ENCODE data around the gene KCNH2.

The KCNH2 gene

DNA sequence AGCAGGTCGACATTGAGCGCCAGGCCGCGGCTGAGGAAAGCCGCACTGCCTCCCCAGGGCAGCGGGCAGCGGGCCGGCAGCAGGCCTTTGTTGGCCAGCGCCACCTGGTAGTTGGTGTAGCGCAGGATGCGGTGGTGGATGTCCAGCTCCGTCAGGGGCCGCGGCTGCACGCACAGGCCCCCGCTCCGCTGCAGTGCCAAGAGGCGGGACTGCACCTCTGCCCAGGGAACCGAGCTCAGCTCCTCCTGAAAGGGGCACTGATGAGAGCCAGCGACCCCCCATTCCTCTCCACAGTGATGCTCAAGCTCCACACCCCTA is 41.0 kb upstream of the KCNH2 start:
- Histone ChIP-seq H3K9me3 (ENCODE audit: control insufficient read depth, insufficient read depth, low read depth, low read length) (no peaks in the 10 kb centered on the region), H3K27ac (ENCODE audit: extremely low read depth, low read depth, low read length) (no peak overlapping the region), H3K36me3 (ENCODE audit: control insufficient read depth in 2 of 2, insufficient read depth in 1 of 2, low read length in 2 of 2) (no peaks in the 10 kb centered on the region), H3K4me1 (ENCODE audit: control insufficient read depth, insufficient read depth, low read length) (no peaks in the 10 kb centered on the region), H3K4me3 (ENCODE audit: low read depth, low read length) (no peak overlapping the region)
- ChIA-PET CTCF (interaction anchor here (0.6 to 3.1 kb wide), 32 partner anchors 7 to 647 kb away, joined by 3 to 29 read pairs (median 4); partner anchors contain the start of gene ABCB8), POLR2A (interaction anchor here (0.5 to 1.7 kb wide), 3 partner anchors 9 to 94 kb away, joined by 3 to 8 read pairs (median 4); partner anchors contain the start of gene ABCB8)
- TF ChIP-seq, protein P1, sequence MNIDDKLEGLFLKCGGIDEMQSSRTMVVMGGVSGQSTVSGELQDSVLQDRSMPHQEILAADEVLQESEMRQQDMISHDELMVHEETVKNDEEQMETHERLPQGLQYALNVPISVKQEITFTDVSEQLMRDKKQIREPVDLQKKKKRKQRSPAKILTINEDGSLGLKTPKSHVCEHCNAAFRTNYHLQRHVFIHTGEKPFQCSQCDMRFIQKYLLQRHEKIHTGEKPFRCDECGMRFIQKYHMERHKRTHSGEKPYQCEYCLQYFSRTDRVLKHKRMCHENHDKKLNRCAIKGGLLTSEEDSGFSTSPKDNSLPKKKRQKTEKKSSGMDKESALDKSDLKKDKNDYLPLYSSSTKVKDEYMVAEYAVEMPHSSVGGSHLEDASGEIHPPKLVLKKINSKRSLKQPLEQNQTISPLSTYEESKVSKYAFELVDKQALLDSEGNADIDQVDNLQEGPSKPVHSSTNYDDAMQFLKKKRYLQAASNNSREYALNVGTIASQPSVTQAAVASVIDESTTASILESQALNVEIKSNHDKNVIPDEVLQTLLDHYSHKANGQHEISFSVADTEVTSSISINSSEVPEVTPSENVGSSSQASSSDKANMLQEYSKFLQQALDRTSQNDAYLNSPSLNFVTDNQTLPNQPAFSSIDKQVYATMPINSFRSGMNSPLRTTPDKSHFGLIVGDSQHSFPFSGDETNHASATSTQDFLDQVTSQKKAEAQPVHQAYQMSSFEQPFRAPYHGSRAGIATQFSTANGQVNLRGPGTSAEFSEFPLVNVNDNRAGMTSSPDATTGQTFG (tag by site-specific recombination; IDR thresholded peaks at IDR 0.05; ENCODE audit: borderline replicate concordance), result no peak

DNA sequence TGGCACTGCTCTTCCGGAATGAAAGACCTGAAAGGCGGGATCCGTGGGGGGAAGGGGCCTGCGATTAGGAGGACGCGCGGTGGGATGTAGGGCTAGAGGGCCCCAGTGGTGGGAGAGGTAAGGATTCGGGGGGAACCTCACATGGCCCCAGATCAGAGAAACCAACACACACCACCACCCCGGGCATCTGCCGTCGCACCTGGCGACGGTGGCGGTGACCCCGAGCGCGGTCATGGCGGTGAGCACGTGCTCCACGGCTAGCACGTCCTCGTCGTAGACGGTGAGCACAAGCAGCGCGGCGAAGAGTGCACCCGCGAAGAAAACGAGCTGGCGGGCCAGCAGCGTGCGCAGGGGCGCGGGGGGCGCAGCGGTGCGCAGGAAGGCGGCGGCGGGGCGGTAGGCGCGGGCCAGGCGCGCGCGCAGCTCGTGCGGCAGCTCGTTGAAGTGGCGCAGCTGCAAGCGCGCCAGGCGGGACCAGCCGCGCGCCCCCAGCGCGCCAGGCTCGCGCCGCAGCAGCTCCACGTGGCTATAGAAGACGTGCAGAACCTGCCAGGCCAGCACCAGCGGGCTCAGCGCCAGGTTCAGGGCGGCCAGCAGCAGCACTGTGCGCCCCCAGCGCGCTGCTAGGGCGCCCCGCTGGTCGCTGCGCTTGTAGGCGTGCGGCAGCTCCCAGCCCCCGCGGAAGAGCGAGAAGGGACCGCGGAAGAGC is 40.5 kb upstream of the KCNH2 start:
- no peak overlapping the region for H3K4me3 ChIP-seq (ENCODE audit: low read depth, low read length)
- POLR2A ChIA-PET, result interaction anchor here (1.3 to 1.7 kb wide), 2 partner anchors 10 to 95 kb away, joined by 3 to 8 read pairs; partner anchors contain the start of gene ABCB8
- no peaks in the 10 kb centered on the region for H3K4me1 ChIP-seq (ENCODE audit: control insufficient read depth, insufficient read depth, low read length)
- TF ChIP-seq ZNF571 (tag by site-specific recombination; IDR thresholded peaks at IDR 0.05) (no peak), MZF1 (tag by site-specific recombination; IDR thresholded peaks at IDR 0.05; ENCODE audit: borderline replicate concordance) (no peak)
- TF ChIP-seq, protein P2, sequence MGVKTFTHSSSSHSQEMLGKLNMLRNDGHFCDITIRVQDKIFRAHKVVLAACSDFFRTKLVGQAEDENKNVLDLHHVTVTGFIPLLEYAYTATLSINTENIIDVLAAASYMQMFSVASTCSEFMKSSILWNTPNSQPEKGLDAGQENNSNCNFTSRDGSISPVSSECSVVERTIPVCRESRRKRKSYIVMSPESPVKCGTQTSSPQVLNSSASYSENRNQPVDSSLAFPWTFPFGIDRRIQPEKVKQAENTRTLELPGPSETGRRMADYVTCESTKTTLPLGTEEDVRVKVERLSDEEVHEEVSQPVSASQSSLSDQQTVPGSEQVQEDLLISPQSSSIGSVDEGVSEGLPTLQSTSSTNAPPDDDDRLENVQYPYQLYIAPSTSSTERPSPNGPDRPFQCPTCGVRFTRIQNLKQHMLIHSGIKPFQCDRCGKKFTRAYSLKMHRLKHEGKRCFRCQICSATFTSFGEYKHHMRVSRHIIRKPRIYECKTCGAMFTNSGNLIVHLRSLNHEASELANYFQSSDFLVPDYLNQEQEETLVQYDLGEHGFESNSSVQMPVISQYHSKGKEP (tag by site-specific recombination; IDR thresholded peaks at IDR 0.05), result 0 out of 2 replicates have a peak, but pooled peaks have one; percentile 25
- no peaks in the 10 kb centered on the region for H3K36me3 ChIP-seq (ENCODE audit: control insufficient read depth in 2 of 2, insufficient read depth in 1 of 2, low read length in 2 of 2)
- H3K27ac ChIP-seq (ENCODE audit: extremely low read depth, low read depth, low read length), result no peak overlapping the region; the same call in 1 of the 2 replicates
- no peaks in the 10 kb centered on the region for H3K9me3 ChIP-seq (ENCODE audit: control insufficient read depth, insufficient read depth, low read depth, low read length)
- CTCF ChIA-PET, result interaction anchor here (0.6 to 3.1 kb wide), 48 partner anchors 8 to 1056 kb away, joined by 3 to 29 read pairs (median 4); partner anchors contain the start of genes ABCB8 and NOS3

DNA sequence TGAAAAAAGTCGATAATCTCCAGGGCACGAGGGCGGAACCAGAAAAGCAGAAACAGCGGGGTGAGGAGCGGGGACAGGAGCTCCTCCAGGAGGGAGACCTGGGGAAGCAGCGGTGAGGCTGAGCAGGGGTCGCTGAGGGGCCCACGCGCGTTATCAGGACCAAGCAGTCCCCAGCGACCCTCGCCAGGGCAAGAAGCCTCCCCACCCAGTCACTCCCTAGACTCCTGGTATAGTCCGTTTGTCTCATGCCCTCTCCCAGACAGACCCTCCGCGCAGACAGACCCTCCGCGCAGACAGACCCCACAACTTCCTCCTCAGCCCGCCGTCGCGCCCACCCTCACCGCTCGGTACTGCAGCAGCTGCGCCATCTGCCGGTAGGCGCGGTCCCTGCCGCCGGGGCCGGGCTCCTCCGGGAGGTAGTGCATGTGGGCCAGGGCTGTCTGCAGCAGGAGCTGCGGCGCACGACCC is 39.9 kb upstream of the KCNH2 start:
- no peak overlapping the region for H3K4me3 ChIP-seq (ENCODE audit: low read depth, low read length)
- TF ChIP-seq ZNF426 (tag by site-specific recombination; IDR thresholded peaks at IDR 0.05) (no peak), ZNF76 (tag by site-specific recombination; IDR thresholded peaks at IDR 0.05; ENCODE audit: borderline replicate concordance, low read depth) (no peak), ZNF423 (tag by site-specific recombination; IDR thresholded peaks at IDR 0.05) (0 out of 2 replicates have a peak, but pooled peaks have one; percentile 29), KLF1 (tag by site-specific recombination; IDR thresholded peaks at IDR 0.05) (0 out of 2 replicates have a peak, but pooled peaks have one; percentile 14), ZNF600 (tag by site-specific recombination; IDR thresholded peaks at IDR 0.05) (peak; percentile 65), ZNF624 (tag by site-specific recombination; IDR thresholded peaks at IDR 0.05) (no peak), HOXD13 (CRISPR knock-in tag; IDR thresholded peaks at IDR 0.05; ENCODE audit: borderline replicate concordance) (no peak), YY1 (tag by site-specific recombination; IDR thresholded peaks at IDR 0.05) (no peak), BCL11B (tag by site-specific recombination; IDR thresholded peaks at IDR 0.05; ENCODE audit: low read depth) (no peak), MEIS1 (CRISPR knock-in tag; IDR thresholded peaks at IDR 0.05; ENCODE audit: borderline replicate concordance) (no peak), ZNF404 (tag by site-specific recombination; IDR thresholded peaks at IDR 0.05) (no peak), ZNF530 (tag by site-specific recombination; IDR thresholded peaks at IDR 0.05; ENCODE audit: low read depth) (no peak)
- TF ChIP-seq, protein P3, sequence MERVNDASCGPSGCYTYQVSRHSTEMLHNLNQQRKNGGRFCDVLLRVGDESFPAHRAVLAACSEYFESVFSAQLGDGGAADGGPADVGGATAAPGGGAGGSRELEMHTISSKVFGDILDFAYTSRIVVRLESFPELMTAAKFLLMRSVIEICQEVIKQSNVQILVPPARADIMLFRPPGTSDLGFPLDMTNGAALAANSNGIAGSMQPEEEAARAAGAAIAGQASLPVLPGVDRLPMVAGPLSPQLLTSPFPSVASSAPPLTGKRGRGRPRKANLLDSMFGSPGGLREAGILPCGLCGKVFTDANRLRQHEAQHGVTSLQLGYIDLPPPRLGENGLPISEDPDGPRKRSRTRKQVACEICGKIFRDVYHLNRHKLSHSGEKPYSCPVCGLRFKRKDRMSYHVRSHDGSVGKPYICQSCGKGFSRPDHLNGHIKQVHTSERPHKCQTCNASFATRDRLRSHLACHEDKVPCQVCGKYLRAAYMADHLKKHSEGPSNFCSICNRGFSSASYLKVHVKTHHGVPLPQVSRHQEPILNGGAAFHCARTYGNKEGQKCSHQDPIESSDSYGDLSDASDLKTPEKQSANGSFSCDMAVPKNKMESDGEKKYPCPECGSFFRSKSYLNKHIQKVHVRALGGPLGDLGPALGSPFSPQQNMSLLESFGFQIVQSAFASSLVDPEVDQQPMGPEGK (tag by site-specific recombination; IDR thresholded peaks at IDR 0.05), result peak; percentile 69
- TF ChIP-seq, protein P4, sequence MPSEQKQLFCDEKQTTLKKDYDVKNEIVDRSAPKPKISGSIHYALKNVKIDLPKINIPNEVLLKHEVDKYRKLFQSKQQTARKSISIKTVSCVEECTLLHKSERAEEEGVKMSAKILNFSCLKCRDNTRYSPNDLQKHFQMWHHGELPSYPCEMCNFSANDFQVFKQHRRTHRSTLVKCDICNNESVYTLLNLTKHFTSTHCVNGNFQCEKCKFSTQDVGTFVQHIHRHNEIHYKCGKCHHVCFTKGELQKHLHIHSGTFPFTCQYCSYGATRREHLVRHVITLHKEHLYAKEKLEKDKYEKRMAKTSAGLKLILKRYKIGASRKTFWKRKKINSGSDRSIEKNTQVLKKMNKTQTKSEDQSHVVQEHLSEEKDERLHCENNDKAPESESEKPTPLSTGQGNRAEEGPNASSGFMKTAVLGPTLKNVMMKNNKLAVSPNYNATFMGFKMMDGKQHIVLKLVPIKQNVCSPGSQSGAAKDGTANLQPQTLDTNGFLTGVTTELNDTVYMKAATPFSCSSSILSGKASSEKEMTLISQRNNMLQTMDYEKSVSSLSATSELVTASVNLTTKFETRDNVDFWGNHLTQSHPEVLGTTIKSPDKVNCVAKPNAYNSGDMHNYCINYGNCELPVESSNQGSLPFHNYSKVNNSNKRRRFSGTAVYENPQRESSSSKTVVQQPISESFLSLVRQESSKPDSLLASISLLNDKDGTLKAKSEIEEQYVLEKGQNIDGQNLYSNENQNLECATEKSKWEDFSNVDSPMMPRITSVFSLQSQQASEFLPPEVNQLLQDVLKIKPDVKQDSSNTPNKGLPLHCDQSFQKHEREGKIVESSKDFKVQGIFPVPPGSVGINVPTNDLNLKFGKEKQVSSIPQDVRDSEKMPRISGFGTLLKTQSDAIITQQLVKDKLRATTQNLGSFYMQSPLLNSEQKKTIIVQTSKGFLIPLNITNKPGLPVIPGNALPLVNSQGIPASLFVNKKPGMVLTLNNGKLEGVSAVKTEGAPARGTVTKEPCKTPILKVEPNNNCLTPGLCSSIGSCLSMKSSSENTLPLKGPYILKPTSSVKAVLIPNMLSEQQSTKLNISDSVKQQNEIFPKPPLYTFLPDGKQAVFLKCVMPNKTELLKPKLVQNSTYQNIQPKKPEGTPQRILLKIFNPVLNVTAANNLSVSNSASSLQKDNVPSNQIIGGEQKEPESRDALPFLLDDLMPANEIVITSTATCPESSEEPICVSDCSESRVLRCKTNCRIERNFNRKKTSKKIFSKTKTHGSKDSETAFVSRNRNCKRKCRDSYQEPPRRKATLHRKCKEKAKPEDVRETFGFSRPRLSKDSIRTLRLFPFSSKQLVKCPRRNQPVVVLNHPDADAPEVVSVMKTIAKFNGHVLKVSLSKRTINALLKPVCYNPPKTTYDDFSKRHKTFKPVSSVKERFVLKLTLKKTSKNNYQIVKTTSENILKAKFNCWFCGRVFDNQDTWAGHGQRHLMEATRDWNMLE (tag by site-specific recombination; conservative IDR thresholded peaks at IDR 0.05; ENCODE audit: low read depth), result no peak

More for the DNA sequence above, 39.9 kb upstream of the KCNH2 start:
- Histone ChIP-seq H3K36me3 (ENCODE audit: control insufficient read depth in 2 of 2, insufficient read depth in 1 of 2, low read length in 2 of 2) (no peaks in the 10 kb centered on the region), H3K9me3 (ENCODE audit: control insufficient read depth, insufficient read depth, low read depth, low read length) (no peaks in the 10 kb centered on the region), H3K27ac (ENCODE audit: extremely low read depth, low read depth, low read length) (no peak overlapping the region; the same call in 1 of the 2 replicates), H3K4me1 (ENCODE audit: control insufficient read depth, insufficient read depth, low read length) (no peaks in the 10 kb centered on the region)
- CTCF ChIA-PET, result interaction anchor here (0.6 to 3.1 kb wide), 48 partner anchors 8 to 1055 kb away, joined by 3 to 29 read pairs (median 4); partner anchors contain the start of genes ABCB8, AOC1 and NOS3
- POLR2A ChIA-PET, result interaction anchor here (1.7 kb wide), 1 partner anchor 10 kb away, joined by 8 read pairs; the partner anchor contains the start of gene ABCB8

All from HEK293 (cell line).